ENCODE results near the gene KCNIP1. TPM values are rescaled to one million over a fixed set of nuclear protein-coding genes. Genes with fewer than 3 reads are reported as not detected.

KCNIP1 gene
- total and polyA plus RNA-seq, 7 donors, result 0.03 TPM; not detected in 6

DNA sequence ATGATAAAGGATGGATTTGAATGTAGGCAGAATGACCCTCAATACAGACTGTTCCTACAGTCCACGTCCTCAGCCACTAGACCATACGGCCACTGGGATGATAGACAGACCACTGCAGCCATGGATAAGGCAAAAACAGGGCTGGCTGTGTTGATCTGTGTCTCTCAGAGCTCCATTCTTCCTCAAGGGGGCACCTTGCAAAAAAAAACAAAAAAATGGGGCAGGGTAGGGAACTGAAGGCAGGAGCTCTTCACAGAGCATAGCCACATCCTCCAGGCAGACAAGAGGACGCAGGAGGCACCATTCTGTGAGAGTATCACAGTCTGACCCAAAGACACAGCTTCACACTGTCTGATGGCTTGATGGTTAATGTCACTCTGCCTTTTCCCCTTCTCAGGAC, 218.5 kb downstream of the KCNIP1 start:
- intact Hi-C loops (cut with DNase I), result no loop called here

DNA sequence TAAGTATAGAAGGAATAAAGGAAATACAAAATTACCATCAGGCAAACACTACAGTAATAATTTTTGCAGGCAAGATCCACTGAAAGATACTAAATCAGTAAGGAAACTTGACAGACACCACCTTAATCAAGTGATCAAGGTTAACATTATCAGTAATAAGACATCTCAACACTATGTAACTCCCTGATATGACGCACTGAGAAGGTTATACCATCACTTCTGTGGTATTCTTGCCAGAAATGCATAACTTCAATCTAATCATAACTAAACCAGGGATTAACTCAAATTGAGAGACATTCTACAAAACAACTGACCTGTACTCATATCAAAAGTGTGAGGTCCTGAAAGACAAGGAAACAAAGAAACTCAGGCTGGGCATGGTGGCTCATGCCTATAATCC, 227.2 kb downstream of the KCNIP1 start:
- Histone ChIP-seq H3K4me3 (no peak overlapping the region), H3K9me3 (peaks cover 5% of the 10 kb centered on the region), H3K36me3 (ENCODE audit: insufficient read depth in 1 of 2, low read depth in 1 of 2) (no peaks in the 10 kb centered on the region), H3K4me1 (no peaks in the 10 kb centered on the region), H3K27me3 (ENCODE audit: insufficient read depth in 3 of 3, low read length in 2 of 3) (peaks cover 0 to 3% (median 0%) of the 10 kb centered on the region in 3 donors), H3K27ac (no peak overlapping the region)
- DNase-seq, result no peak
- intact Hi-C loops (cut with DNase I), result no loop called here
- TF ChIP-seq, protein P1, sequence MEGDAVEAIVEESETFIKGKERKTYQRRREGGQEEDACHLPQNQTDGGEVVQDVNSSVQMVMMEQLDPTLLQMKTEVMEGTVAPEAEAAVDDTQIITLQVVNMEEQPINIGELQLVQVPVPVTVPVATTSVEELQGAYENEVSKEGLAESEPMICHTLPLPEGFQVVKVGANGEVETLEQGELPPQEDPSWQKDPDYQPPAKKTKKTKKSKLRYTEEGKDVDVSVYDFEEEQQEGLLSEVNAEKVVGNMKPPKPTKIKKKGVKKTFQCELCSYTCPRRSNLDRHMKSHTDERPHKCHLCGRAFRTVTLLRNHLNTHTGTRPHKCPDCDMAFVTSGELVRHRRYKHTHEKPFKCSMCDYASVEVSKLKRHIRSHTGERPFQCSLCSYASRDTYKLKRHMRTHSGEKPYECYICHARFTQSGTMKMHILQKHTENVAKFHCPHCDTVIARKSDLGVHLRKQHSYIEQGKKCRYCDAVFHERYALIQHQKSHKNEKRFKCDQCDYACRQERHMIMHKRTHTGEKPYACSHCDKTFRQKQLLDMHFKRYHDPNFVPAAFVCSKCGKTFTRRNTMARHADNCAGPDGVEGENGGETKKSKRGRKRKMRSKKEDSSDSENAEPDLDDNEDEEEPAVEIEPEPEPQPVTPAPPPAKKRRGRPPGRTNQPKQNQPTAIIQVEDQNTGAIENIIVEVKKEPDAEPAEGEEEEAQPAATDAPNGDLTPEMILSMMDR (IDR thresholded peaks at IDR 0.05), result no peak
- WGBS, 3 donors, result 84 to 96% (median 93%) methylated on average over 1 of the region's 1 CpG
- ATAC-seq, result no peak

More for the DNA sequence above, 218.5 kb downstream of the KCNIP1 start:
- no peaks in the 10 kb centered on the region for H3K36me3 ChIP-seq (ENCODE audit: insufficient read depth in 1 of 2, low read depth in 1 of 2)
- H3K27me3 ChIP-seq (ENCODE audit: insufficient read depth in 3 of 3, low read length in 2 of 3), result peaks cover 0 to 13% (median 0%) of the 10 kb centered on the region in 3 donors
- 66 to 77% (median 74%) methylated on average over 3 of the region's 3 CpGs for WGBS, 3 donors
- H3K9me3 ChIP-seq, result no peaks in the 10 kb centered on the region
- H3K4me3 ChIP-seq, result no peak overlapping the region
- no peak for DNase-seq
- TF ChIP-seq, protein P1 (IDR thresholded peaks at IDR 0.05), result no peak
- no peak for ATAC-seq
- H3K27ac ChIP-seq, result no peak overlapping the region
- H3K4me1 ChIP-seq, result no peaks in the 10 kb centered on the region

DNA sequence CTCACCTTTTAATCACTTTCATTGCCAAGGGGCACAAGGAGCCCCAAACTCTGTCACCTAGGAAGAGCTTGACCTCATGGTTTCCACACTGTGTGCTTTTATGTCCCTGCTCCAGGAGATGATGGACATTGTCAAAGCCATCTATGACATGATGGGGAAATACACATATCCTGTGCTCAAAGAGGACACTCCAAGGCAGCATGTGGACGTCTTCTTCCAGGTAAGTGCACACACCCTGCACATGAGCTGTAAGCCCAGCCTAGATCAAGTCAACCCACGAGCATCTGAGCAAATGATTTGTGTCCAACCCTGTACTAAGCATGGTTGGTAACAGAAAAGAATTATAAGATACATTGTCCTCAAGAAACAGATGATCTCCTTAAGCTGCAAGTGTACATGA, 228.9 kb downstream of the KCNIP1 start:
- intact Hi-C loops (cut with DNase I), result no loop called here
- no peaks in the 10 kb centered on the region for H3K4me1 ChIP-seq
- 48 to 62% (median 49%) methylated on average over 2 of the region's 2 CpGs for WGBS, 3 donors
- TF ChIP-seq, protein P1 (IDR thresholded peaks at IDR 0.05), result no peak
- H3K36me3 ChIP-seq (ENCODE audit: insufficient read depth in 1 of 2, low read depth in 1 of 2), result no peaks in the 10 kb centered on the region
- ATAC-seq (no peak), DNase-seq (no peak)
- no peak overlapping the region for H3K4me3 ChIP-seq
- H3K9me3 ChIP-seq, result peaks cover 5% of the 10 kb centered on the region
- no peak overlapping the region for H3K27ac ChIP-seq
- peaks cover 0 to 8% (median 0%) of the 10 kb centered on the region in 3 donors for H3K27me3 ChIP-seq (ENCODE audit: insufficient read depth in 3 of 3, low read length in 2 of 3)

DNA sequence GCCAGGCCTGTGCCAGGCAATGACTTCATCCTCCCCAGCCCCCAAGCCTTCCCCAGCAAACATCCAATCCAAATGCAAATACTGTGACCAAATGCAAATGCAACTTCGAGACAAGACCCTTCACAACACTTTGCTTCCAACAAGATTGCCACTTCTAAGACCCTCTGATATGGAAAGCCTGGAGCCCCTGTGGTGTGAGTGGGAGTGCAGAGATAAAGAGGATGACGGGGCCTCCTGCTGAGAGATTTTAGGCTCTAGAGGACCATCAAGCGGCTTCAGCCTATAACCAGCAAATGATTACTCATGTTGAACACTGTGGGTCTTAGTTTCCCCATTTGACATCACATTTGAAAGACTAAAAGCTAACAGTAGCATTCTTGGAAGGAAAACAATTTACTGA, 233.1 kb downstream of the KCNIP1 start:
- DNase-seq, result no peak
- Histone ChIP-seq H3K27ac (no peak overlapping the region), H3K4me1 (no peaks in the 10 kb centered on the region), H3K9me3 (peaks cover 5% of the 10 kb centered on the region), H3K4me3 (no peak overlapping the region), H3K36me3 (ENCODE audit: insufficient read depth in 1 of 2, low read depth in 1 of 2) (no peaks in the 10 kb centered on the region), H3K27me3 (ENCODE audit: insufficient read depth in 3 of 3, low read length in 2 of 3) (peaks cover 0 to 8% (median 0%) of the 10 kb centered on the region in 3 donors)
- no peak for ATAC-seq
- TF ChIP-seq, protein P1 (IDR thresholded peaks at IDR 0.05), result no peak
- intact Hi-C loops (cut with DNase I), result no loop called here
- 41 to 58% (median 47%) methylated on average over 3 of the region's 3 CpGs for WGBS, 3 donors

GRCh38 chr5:170737591-170737990, 233.8 kb downstream of the KCNIP1 start:
- H3K36me3 ChIP-seq (ENCODE audit: insufficient read depth in 1 of 2, low read depth in 1 of 2), result no peaks in the 10 kb centered on the region
- TF ChIP-seq, protein P1 (IDR thresholded peaks at IDR 0.05), result no peak
- H3K9me3 ChIP-seq, result peaks cover 5% of the 10 kb centered on the region
- ATAC-seq, result no peak
- H3K27ac ChIP-seq, result no peak overlapping the region
- intact Hi-C loops (cut with DNase I), result no loop called here
- DNase-seq, result no peak
- WGBS, 3 donors, result 50 to 71% (median 69%) methylated on average over 1 of the region's 1 CpG
- no peaks in the 10 kb centered on the region for H3K4me1 ChIP-seq
- H3K4me3 ChIP-seq, result no peak overlapping the region
- H3K27me3 ChIP-seq (ENCODE audit: insufficient read depth in 3 of 3, low read length in 2 of 3), result peaks cover 0 to 8% (median 0%) of the 10 kb centered on the region in 3 donors

All from psoas muscle (tissue), 8 donors.